ENCODE results near the gene FRMD4A.
"Not testable (repeated sequence)": the region's sequence is repeated elsewhere in the genome, so short reads cannot be mapped to it uniquely, and the experiment has no call there.

FRMD4A gene

DNA sequence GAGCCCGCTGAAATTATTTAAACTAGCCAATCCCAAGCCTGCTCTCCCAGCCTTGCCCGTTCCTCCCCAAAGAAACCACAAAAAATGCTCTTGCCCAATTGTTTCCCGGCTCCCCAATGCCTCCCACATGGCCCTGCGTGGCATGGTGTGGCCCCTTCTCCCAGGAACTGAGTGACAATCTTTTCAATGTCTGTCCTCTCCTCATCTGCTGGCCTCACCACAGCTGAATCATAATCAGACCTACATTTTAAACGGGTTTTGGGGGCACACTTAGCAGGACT, 542.5 kb downstream of the FRMD4A start:
- CTCF ChIA-PET: interaction anchor here (1.0 kb wide), 3 partner anchors 8 to 306 kb away, joined by 3 to 4 read pairs (median 3); no protein-coding TSS in a partner anchor
- POLR2A ChIA-PET: no interaction called here
- no peak for DNase-seq (ENCODE audit: extremely low spot score)
- TF ChIP-seq, protein P1, sequence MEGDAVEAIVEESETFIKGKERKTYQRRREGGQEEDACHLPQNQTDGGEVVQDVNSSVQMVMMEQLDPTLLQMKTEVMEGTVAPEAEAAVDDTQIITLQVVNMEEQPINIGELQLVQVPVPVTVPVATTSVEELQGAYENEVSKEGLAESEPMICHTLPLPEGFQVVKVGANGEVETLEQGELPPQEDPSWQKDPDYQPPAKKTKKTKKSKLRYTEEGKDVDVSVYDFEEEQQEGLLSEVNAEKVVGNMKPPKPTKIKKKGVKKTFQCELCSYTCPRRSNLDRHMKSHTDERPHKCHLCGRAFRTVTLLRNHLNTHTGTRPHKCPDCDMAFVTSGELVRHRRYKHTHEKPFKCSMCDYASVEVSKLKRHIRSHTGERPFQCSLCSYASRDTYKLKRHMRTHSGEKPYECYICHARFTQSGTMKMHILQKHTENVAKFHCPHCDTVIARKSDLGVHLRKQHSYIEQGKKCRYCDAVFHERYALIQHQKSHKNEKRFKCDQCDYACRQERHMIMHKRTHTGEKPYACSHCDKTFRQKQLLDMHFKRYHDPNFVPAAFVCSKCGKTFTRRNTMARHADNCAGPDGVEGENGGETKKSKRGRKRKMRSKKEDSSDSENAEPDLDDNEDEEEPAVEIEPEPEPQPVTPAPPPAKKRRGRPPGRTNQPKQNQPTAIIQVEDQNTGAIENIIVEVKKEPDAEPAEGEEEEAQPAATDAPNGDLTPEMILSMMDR (IDR thresholded peaks at IDR 0.05; ENCODE audit: control extremely low read depth, extremely low read depth, low read depth, missing control alignments): no peak

DNA sequence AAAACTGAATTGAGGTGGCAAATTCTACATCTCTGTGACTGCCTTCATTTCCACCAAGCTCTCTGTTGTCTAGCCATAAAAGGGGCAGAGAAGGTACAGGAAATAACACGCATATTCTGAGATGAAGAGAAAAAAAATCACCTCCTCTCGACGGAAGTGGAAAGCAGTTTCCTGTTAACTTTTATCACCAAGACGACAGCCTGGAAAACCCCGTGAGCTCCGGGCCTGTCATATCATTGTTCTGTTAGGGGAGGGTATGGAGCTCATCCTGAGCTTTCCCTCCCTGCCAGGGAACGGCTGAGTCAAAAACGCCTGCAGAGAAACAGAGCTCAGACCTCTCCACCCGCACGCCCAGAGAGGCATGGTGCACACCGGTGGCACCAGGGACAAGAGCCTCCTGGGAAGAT, 543.7 kb downstream of the FRMD4A start:
- POLR2A ChIA-PET: interaction anchor here (1.3 kb wide), 1 partner anchor 399 kb away, joined by 8 read pairs; no protein-coding TSS in a partner anchor

DNA sequence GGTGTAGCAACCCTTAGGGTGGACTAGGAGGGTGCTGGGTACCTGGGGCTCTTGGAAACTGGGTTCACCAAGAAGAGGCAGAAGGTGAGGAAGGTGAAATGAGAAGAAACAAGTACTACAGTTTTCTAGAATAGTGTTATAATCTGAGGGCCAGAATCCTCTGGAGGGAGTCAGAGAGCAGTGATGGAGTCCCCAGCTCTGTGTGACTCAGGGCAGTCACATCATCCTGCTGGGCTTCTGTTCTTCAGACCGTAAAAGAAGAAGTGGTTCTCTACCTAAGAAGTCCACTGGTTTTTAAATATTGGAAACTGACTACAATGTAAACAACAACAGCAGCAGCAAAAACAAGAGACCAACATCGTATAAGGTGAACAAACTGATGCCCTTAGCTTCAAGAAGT, 546.7 kb downstream of the FRMD4A start:
- POLR2A ChIA-PET: interaction anchor here (1.0 kb wide), 1 partner anchor 401 kb away, joined by 3 read pairs; no protein-coding TSS in a partner anchor
- TF ChIP-seq, protein P1 (IDR thresholded peaks at IDR 0.05; ENCODE audit: control extremely low read depth, extremely low read depth, low read depth, missing control alignments): peak; percentile 34
- DNase-seq (ENCODE audit: extremely low spot score): peak; percentile 45
- CTCF ChIA-PET: interaction anchor here (0.9 to 3.8 kb wide), 11 partner anchors 9 to 212 kb away, joined by 3 to 26 read pairs (median 3); partner anchors contain the start of gene PRPF18

More for the DNA sequence above, 543.7 kb downstream of the FRMD4A start:
- peak; percentile 76 for DNase-seq (ENCODE audit: extremely low spot score)
- TF ChIP-seq, protein P1 (IDR thresholded peaks at IDR 0.05; ENCODE audit: control extremely low read depth, extremely low read depth, low read depth, missing control alignments): no peak
- CTCF ChIA-PET: interaction anchor here (1.0 to 2.0 kb wide), 7 partner anchors 10 to 307 kb away, joined by 3 to 10 read pairs (median 5); partner anchors contain the start of gene PRPF18

DNA sequence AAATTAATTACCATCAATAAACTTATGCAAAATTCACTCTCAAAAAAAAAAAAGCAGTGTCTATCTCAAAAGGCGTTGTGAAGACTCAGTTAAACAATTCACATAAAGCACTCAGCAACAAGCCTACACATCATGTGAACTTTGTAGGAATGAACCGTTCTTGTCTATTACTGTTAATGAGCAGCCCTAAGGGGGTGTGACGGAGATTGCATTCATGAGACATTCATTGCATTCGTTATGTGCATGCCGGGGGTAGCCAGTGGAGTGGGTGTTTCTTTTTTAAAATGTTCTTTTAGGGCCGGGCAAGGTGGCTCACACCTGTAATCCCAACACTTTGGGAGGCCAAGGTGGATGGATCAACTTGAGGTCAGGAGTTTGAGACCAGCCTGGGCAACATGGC, 551.0 kb downstream of the FRMD4A start:
- TF ChIP-seq, protein P1 (IDR thresholded peaks at IDR 0.05; ENCODE audit: control extremely low read depth, extremely low read depth, low read depth, missing control alignments): no peak
- ChIA-PET POLR2A (no interaction called here), CTCF (interaction anchor here (1.0 to 1.2 kb wide), 3 partner anchors 9 to 120 kb away, joined by 3 read pairs; no protein-coding TSS in a partner anchor)
- DNase-seq (ENCODE audit: extremely low spot score): no peak

DNA sequence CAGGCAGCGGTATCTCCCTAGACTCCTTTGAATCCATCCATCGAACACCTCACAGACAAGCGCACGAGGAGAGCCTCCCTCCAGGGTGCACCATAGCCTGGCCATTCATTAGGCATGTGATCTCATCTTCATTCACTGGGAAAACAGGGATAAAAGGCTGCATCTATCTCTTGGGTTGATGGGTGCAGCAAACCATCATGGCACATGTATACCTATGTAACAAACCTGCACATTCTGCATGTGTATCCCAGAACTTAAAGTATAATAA, 552.1 kb downstream of the FRMD4A start:
- CTCF ChIA-PET; POLR2A ChIA-PET; DNase-seq (ENCODE audit: extremely low spot score): not testable (repeated sequence)

DNA sequence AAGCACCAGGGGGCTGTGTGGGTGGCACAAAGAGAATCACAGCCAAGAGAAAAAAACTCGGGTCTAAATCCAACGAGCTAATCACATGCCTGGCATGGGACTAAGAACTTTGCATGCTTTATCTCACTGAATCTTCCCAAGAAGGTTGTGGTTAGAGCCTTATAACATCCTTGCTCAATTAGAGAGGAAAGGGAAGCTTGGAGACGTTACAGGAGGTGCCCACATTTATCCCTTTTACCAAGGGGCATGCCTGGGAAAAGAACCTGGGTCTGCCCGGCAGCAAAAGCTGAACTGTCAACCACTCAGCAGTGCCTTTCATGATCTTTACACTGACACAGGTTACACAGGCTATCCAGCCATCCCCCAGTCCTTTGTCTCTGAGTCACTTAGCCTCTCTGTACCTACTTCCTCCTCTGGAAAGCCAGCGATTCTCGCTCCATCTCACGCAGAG, 553.8 kb downstream of the FRMD4A start:
- TF ChIP-seq, protein P1 (IDR thresholded peaks at IDR 0.05; ENCODE audit: control extremely low read depth, extremely low read depth, low read depth, missing control alignments): no peak
- CTCF ChIA-PET: interaction anchor here (0.7 to 4.1 kb wide), 19 partner anchors 10 to 380 kb away, joined by 3 to 40 read pairs (median 4); no protein-coding TSS in a partner anchor
- peak; percentile 53 for DNase-seq (ENCODE audit: extremely low spot score)
- POLR2A ChIA-PET: interaction anchor here (0.6 kb wide), 2 partner anchors 104 to 409 kb away, joined by 3 to 5 read pairs; no protein-coding TSS in a partner anchor
